Sigmoid colon (tissue), 4 donors: ENCODE measurements around the gene TTC33.

ENCODE experiments used
- EP300 ChIP-seq, 4 donors: sonication (generic); formaldehyde crosslinking; IDR thresholded peaks; one replicate each; pipeline ENCODE4 v1.6.1; 2017; ENCODE audit warnings: antibody characterized with exemption in 4 of 4
- POLR2A ChIP-seq, 2 donors: fragments of 450-650 bp; IDR thresholded peaks; one replicate each; pipeline ENCODE4 v1.6.1; 2016; ENCODE audit warnings: antibody characterized with exemption in 2 of 2, mild to moderate bottlenecking in 2 of 2, moderate library complexity in 2 of 2
- POLR2AphosphoS5 ChIP-seq, 4 donors: sonication (generic); formaldehyde crosslinking; IDR thresholded peaks; one replicate each; pipeline ENCODE4 v1.6.1; 2017; ENCODE audit warnings: antibody characterized with exemption in 4 of 4
- TF ChIP-seq, protein P1 (sequence below), 4 experiments: fragments of 450-650 bp in 3 of 4; fragments of 200-600 bp in 1 of 4; IDR thresholded peaks; one replicate each; pipeline ENCODE4 v1.5.1; 2016 to 2019; ENCODE audit warnings: antibody characterized with exemption in 4 of 4, mild to moderate bottlenecking in 3 of 4, moderate library complexity in 2 of 4

DNA sequence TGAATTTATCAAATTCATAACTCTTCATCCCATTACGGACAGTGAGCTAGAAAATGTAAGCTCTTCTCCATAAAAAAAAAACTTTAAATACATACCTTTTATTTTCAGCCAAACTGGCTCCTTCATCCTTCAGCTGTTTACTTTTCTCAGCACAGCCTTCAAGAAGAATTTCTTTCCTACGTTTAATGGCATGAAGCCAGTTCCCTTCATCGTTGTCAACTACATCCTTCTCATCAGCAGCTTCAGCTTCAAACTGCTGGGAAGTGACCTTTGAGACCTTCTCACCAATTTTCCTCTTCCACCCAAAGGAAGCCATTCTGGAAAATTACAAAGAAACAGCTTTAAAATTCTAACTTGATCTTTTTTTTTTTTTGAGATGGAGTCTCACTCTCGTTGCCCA is 9.1 kb downstream of the TTC33 start:
- TF ChIP-seq, protein P1, sequence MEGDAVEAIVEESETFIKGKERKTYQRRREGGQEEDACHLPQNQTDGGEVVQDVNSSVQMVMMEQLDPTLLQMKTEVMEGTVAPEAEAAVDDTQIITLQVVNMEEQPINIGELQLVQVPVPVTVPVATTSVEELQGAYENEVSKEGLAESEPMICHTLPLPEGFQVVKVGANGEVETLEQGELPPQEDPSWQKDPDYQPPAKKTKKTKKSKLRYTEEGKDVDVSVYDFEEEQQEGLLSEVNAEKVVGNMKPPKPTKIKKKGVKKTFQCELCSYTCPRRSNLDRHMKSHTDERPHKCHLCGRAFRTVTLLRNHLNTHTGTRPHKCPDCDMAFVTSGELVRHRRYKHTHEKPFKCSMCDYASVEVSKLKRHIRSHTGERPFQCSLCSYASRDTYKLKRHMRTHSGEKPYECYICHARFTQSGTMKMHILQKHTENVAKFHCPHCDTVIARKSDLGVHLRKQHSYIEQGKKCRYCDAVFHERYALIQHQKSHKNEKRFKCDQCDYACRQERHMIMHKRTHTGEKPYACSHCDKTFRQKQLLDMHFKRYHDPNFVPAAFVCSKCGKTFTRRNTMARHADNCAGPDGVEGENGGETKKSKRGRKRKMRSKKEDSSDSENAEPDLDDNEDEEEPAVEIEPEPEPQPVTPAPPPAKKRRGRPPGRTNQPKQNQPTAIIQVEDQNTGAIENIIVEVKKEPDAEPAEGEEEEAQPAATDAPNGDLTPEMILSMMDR (IDR thresholded peaks at IDR 0.05), result no peak
- TF ChIP-seq POLR2A (IDR thresholded peaks at IDR 0.05) (no peak), EP300 (IDR thresholded peaks at IDR 0.05) (no peak), POLR2AphosphoS5 (IDR thresholded peaks at IDR 0.05) (no peak)
